GM12878 (cell line): ENCODE data around the gene LRRC4B. TPM values are rescaled to one million over a fixed set of nuclear protein-coding genes. Genes with fewer than 3 reads are reported as not detected.
A peak's percentile ranks its signal among the peaks of the same experiment; 100 is the strongest.

Experiments
- ATAC-seq: fragments of 200-7000 bp; cut with Tn5 transposase; 3 replicates; pipeline ENCODE4 v1.9.1; 2020; ENCODE audit warnings: mild to moderate bottlenecking, moderate library complexity
- BruUV-seq: library from RNA; stranded (reverse); fragments of 400-500 nt; replicated peaks from 2 replicates; lab custom pipeline; 2021; lab: Mats Ljungman, UMichigan
- CTCF ChIA-PET: fragments of 300-600 bp; sonication (Branson Sonifier 250); formaldehyde crosslinking; extraction: SDS; loops from one replicate; lab custom pipeline; 2021; ENCODE audit warnings: inconsistent platforms; lab: Yijun Ruan, JAX
- POLR2A ChIA-PET: fragments of 350-600 bp; formaldehyde crosslinking; extraction: SDS; loops from one replicate; lab custom pipeline; 2021; ENCODE audit warnings: inconsistent platforms; lab: Charles Lee
- RAD21 ChIA-PET: fragments of 300-600 bp; sonication (Branson Sonifier 250); formaldehyde crosslinking; loops from one replicate; lab custom pipeline; 2023; ENCODE audit warnings: antibody characterized with exemption; ENCODE audit not compliant: unreplicated experiment; lab: Charles Lee
- SMC1A ChIA-PET: fragments of 300-600 bp; sonication (Branson Sonifier 250); formaldehyde crosslinking; loops from one replicate; lab custom pipeline; 2023; ENCODE audit not compliant: unreplicated experiment, uncharacterized antibody; lab: Charles Lee
- DNase-seq: peaks from one replicate; pipeline ENCODE4 v3.0.0-alpha.2; 2011; ENCODE audit warnings: low read depth, low spot score
- FAIRE-seq: peaks from 3 replicates; lab custom pipeline; 2011; peaks lifted over from hg19 to GRCh38; lab: Jason Lieb, UNC
- H2AFZ ChIP-seq: 2 replicates; pipeline ENCODE4 v1.6.0; 2011; ENCODE audit warnings: low read depth, low read length, control low read depth; ENCODE audit not compliant: control insufficient read depth
- H3K27ac ChIP-seq: 2 replicates; pipeline ENCODE4 v1.5.1; 2011; ENCODE audit warnings: control low read depth; ENCODE audit not compliant: control insufficient read depth, insufficient read depth
- H3K27me3 ChIP-seq, 2 experiments: replicated peaks in 1 of 2; 2 replicates each; pipeline versions ENCODE4 v1.6.0 to v1.6.1; 2011; ENCODE audit warnings: low read length in 1 of 2; ENCODE audit not compliant: control insufficient read depth in 2 of 2, insufficient read depth in 2 of 2
- H3K36me3 ChIP-seq, 2 experiments: 2 replicates each; pipeline ENCODE4 v1.5.1; 2011; ENCODE audit warnings: low read length in 1 of 2; ENCODE audit not compliant: control insufficient read depth in 2 of 2, insufficient read depth in 2 of 2
- H3K4me1 ChIP-seq: 2 replicates; pipeline ENCODE4 v1.6.1; 2011; ENCODE audit warnings: mild to moderate bottlenecking, low read length, moderate library complexity, mixed read lengths; ENCODE audit not compliant: control insufficient read depth, insufficient read depth
- H3K4me2 ChIP-seq: 2 replicates; pipeline ENCODE4 v1.6.0; 2011; ENCODE audit warnings: control low read depth; ENCODE audit not compliant: control insufficient read depth, insufficient read depth
- H3K4me3 ChIP-seq: fragments of 200-600 bp; sonication (generic); 2 replicates; pipeline ENCODE4 v1.5.1; 2016
- H3K79me2 ChIP-seq: 2 replicates; pipeline ENCODE4 v1.6.0; 2011; ENCODE audit warnings: low read length; ENCODE audit not compliant: control insufficient read depth, insufficient read depth
- H3K9ac ChIP-seq: 2 replicates; pipeline ENCODE4 v1.8.0; 2011; ENCODE audit warnings: low read length, control low read depth, mixed read lengths; ENCODE audit not compliant: control insufficient read depth, insufficient read depth
- H3K9me3 ChIP-seq: replicated peaks from 3 replicates; pipeline ENCODE4 v1.5.1; 2011; ENCODE audit warnings: mild to moderate bottlenecking, low read length; ENCODE audit not compliant: control insufficient read depth, insufficient read depth
- H4K20me1 ChIP-seq: 2 replicates; pipeline ENCODE4 v1.6.0; 2011; ENCODE audit not compliant: control insufficient read depth, insufficient read depth
- EGR1 ChIP-seq, 2 experiments: IDR thresholded peaks; 1 replicate in 1 of 2; 2 replicates in 1 of 2; pipeline ENCODE4 v1.6.1; 2011 to 2012; ENCODE audit warnings: low read depth in 2 of 2, low read length in 2 of 2, borderline replicate concordance in 1 of 2, mild to moderate bottlenecking in 1 of 2, moderate library complexity in 1 of 2
- RB1 ChIP-seq: fragments of 450-650 bp; formaldehyde crosslinking; IDR thresholded peaks from 2 replicates; pipeline ENCODE4 v1.6.1; 2017; ENCODE audit warnings: mild to moderate bottlenecking, borderline replicate concordance
- SMARCA5 ChIP-seq: fragments of 450-650 bp; IDR thresholded peaks from 2 replicates; pipeline ENCODE4 v1.6.1; 2017; ENCODE audit warnings: mild to moderate bottlenecking
- STAT1 ChIP-seq: fragments of 450-650 bp; conservative IDR thresholded peaks from 2 replicates; pipeline ENCODE4 v1.6.1; 2014; ENCODE audit warnings: antibody characterized with exemption, mild to moderate bottlenecking
- TBL1XR1 ChIP-seq: IDR thresholded peaks from 2 replicates; pipeline ENCODE4 v1.6.1; 2012; ENCODE audit warnings: low read depth, low read length, improper control_type of control experiment
- whole genome bisulfite sequencing: methylation state at CpG from one replicate; pipeline ENCODE4 v1.1.6; 2016; ENCODE audit warnings: low lambda C conversion rate; ENCODE audit not compliant: insufficient replicate concordance, insufficient coverage; ENCODE audit errors: missing lambda C conversion rate; 5-methylcytosine and 5-hydroxymethylcytosine counted together
- in situ Hi-C: fragments of 300-500 bp; cut with MboI; formaldehyde crosslinking; loops from 9 replicates; pipeline ENCODE4 v1.14.3; 2018; ENCODE audit warnings: mixed read lengths
- intact Hi-C: fragments of 100-400 bp; cut with micrococcal nuclease; formaldehyde crosslinking; loops from one replicate; pipeline ENCODE4 v1.14.2; 2022; ENCODE audit not compliant: unreplicated experiment
- polyA plus RNA-seq, 11 experiments: library from polyadenylated mRNA; depleted of rRNA in 4 of 11; unstranded in 6 of 11; stranded (reverse) in 5 of 11; fragments of >200 nt; fragmentation: Nextera tagmentation in 4 of 11; fragmentation: Illumina TruSeq in 1 of 11; extraction: Ambion mirVana in 4 of 11; extraction: Trizol in 1 of 11; gene quantifications; 1 replicate in 1 of 11; 2 replicates in 10 of 11; pipeline versions ENCODE4 v1.2.1 to v1.2.3, GENCODE V29; 2011 to 2016; ENCODE audit warnings: inconsistent platforms in 2 of 11, missing spikeins in 2 of 11, low read depth in 1 of 11
- total RNA-seq, 4 experiments: library from RNA; depleted of rRNA in 3 of 4; stranded (reverse); fragments of >200 nt in 3 of 4; fragmentation: Illumina TruSeq in 1 of 4; extraction: Trizol in 1 of 4; gene quantifications; 2 replicates each; pipeline versions ENCODE4 v1.2.1 to v1.2.3, GENCODE V29; 2013 to 2021
- TF ChIP-seq, protein P1 (sequence below): fragments of 450-650 bp; IDR thresholded peaks from 2 replicates; pipeline ENCODE4 v1.6.1; 2017; ENCODE audit warnings: mild to moderate bottlenecking

The LRRC4B gene
- total and polyA plus RNA-seq, 10 of the 15 experiments (the other 5 are each of a cell fraction or from before 2014, with no cell fraction given): 0.14 TPM; not detected in 9

DNA sequence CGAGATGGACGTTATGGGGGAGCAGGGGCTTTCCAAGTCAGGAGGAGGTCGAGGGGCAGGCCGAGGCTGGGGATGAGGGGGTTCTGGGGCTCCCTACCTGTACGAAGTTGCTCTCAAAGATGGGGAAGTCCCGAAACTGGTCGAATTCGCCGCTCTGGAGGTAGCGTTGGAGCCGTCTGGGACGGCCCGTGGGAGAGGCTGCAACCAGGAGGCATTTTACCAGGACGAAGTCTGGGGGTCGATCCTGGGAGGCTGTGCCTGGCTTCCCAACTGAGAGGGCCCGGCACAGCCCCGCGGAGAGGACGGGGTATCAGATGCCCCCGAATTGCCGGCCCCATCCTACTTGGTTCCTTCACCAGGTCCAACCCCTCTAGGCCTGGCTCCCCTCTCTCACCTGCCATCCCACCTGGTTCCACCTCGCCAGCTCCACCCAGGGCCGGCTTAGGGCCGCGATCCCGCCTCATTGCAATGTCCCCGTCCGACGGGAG lies 92.5 kb downstream of the LRRC4B start:
- Histone ChIP-seq H3K27me3 (no peaks in the 10 kb centered on the region), H2AFZ (peak overlapping the region; percentile 51), H3K9me3 (peaks cover 6% of the 10 kb centered on the region; the same call in 2 of the 3 replicates), H3K4me2 (no peak overlapping the region), H3K79me2 (peaks cover 22% of the 10 kb centered on the region), H3K4me3 (no peak overlapping the region), H4K20me1 (no peaks in the 10 kb centered on the region), H3K9ac (no peak overlapping the region), H3K36me3 (peaks cover 9 to 11% of the 10 kb centered on the region in 2 experiments; a peak in 2 of 4 replicates), H3K27ac (no peak overlapping the region), H3K4me1 (no peaks in the 10 kb centered on the region)
- WGBS: 90% methylated on average over 27 of the region's 29 CpGs
- DNase-seq (no peak), ATAC-seq (no peak), FAIRE-seq (no peak)
- SMC1A ChIA-PET: no interaction called here
- TF ChIP-seq RB1 (0 out of 2 replicates have a peak, but pooled peaks have one; percentile 41), STAT1 (0 out of 2 replicates have a peak, but pooled peaks have one; percentile 78), EGR1 (IDR thresholded peaks at IDR 0.05; ENCODE audit: borderline replicate concordance in 1 of 2, low read depth in 2 of 2, low read length in 2 of 2) (0 out of 3 replicates have a peak, but pooled peaks of 1 of the 2 experiments have one; percentile 59), TBL1XR1 (no peak), SMARCA5 (peak; percentile 90)
- TF ChIP-seq, protein P1, sequence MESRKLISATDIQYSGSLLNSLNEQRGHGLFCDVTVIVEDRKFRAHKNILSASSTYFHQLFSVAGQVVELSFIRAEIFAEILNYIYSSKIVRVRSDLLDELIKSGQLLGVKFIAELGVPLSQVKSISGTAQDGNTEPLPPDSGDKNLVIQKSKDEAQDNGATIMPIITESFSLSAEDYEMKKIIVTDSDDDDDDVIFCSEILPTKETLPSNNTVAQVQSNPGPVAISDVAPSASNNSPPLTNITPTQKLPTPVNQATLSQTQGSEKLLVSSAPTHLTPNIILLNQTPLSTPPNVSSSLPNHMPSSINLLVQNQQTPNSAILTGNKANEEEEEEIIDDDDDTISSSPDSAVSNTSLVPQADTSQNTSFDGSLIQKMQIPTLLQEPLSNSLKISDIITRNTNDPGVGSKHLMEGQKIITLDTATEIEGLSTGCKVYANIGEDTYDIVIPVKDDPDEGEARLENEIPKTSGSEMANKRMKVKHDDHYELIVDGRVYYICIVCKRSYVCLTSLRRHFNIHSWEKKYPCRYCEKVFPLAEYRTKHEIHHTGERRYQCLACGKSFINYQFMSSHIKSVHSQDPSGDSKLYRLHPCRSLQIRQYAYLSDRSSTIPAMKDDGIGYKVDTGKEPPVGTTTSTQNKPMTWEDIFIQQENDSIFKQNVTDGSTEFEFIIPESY: 0 out of 2 replicates have a peak, but pooled peaks have one; percentile 74
- no TSS peak for BruUV-seq
- POLR2A ChIA-PET: no interaction called here
- CTCF ChIA-PET: interaction anchor here (2.3 kb wide), 1 partner anchor 119 kb away, joined by 7 read pairs; no protein-coding TSS in a partner anchor
- intact Hi-C loops (no loop called here), in situ Hi-C loops (no loop called here)
- RAD21 ChIA-PET: no interaction called here
